ENCODE data around the gene NCKAP5.

The NCKAP5 gene

DNA sequence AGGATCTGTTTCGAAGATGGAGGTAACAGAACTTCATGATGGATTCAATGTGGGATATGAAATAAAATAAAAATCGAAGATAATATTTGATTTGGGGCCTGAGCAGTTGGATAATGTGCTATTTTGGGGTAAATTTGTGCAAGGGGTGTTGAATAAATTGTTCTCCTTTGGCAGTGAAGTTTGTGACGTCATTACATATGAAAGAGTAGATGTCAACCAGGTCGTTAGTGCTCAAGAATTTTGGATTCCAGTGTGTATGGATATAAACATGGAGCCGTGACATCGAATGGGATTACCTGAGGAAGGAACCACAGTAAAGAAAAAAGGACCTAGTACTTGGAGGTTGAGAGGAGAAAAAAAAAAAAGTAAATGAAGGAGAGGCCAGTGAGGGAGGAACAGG, 253.0 kb downstream of the NCKAP5 start:
- DNase-seq: no peak

DNA sequence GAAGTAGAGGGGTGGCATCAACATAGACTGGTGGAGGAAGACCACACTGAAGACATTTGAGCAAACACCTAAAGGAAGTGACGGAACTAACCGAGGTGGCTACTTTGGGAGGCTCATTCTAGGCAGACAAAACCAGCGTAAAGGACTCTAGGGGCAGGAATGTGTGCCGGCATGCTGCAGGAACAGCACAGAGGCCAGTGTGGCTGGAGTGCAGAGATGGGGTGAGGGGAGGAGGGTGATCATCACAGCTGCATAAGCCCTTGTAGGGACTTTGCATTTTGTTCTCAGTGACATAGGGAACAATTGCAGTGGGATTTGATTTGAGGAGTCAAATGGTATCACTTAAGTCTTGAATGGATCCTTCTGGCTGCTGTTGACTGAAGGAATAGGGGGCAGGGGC, 253.5 kb downstream of the NCKAP5 start:
- DNase-seq: peak in 1 of 2 experiments; percentile 5

DNA sequence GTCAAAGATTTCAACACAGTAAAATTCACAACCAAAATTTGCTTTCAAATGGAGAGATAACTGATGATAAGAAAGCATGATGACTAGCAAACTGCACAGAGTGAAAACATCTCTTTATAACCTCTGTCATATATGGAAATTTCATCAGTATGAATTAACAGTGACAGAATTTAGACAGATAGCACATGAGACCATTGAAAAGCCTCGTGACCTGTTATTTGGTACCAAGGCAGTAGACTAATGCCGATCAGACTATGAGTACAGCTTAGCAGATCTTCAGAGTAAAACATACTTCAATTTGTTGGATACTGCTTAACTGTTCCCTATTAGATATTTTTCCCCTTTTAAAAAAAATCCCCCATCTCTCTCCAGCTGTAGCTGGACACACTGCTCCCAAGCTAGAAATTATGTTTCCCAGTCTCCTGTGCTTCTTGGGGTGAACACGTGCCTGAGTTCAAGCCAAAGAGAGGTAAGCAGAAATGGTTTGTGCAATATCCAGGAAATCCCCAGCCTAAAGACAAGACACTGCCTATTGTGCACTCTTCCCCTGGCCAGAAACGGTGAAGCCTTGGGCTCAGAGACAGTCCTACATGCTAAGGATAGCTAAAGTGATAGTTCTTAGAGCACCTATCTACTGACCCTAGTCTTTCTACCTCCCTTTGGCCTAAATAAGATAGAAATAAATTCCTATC, 256.1 kb downstream of the NCKAP5 start:
- DNase-seq: no peak

DNA sequence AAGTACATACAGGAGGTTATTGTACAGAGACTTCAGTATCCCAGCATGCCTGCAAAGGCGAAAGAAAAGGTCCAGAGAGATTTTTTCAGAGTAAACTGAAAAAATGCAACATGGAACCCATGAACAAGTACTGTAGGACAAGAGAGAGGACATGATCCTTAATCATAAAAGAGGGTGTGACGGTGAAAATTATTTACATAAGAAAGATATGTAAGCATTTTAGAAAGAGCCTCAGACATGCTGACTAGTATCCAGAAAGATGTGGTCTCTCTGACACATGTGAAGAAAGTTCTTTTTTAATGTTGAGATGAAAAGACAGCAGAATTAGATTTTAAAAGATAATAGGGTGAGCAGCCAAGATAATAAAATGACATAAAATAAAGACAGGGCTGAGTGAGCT, 262.0 kb downstream of the NCKAP5 start:
- no peak for DNase-seq

DNA sequence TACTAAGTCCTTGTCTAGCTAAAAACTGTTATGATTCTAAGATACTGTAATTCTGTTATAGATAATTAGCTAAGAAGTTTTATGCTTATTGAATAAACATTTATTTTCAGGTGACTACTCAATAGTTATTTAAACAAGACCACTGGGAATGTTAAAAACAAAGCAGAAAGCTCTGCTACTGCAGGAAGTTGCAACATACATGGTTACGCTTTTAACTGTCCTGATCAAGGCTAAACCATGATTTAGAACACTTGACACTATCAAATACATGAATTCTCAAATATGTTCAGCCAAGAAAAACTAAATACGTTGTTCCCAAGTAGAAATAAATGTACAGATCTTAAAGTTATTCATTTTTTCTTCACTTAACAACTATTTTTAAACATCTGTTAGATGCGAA, 263.9 kb downstream of the NCKAP5 start:
- no peak for DNase-seq

DNA sequence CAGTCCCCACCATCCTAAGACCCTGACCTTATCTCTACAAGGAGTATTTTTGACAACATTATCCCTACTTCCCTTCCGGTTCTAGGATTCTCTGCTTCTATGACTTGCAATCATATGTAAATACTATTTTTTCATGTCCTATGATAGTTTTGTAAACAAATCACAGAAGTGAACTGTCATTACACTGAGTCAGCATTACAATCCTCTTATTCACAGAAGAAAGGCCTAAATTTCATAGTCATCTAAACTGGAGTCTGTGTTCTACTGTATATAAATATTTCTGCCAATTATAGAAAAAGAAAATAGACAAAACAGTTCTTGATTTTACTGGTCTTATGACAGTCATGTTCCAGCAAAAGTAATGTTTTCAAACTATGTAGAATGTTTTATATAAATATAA, 265.1 kb downstream of the NCKAP5 start:
- no peak for DNase-seq

DNA sequence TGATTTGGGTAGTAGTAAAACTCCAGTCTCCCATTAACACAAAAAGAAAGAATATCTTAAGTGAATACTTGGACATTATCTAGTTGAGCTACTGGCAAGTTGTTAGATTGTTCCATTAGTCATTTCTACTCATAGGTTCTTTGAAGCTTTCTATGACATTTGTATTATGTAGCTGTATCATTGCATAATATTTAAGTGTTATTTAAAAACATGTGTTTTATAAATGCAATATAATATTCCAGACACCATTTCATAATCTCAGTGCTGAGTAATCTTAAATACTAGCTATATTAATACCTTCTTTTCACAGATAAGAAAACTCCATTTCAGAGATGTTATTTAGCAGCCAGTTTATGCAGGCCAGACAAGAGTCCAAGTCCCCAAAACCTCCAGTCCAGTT, 271.9 kb downstream of the NCKAP5 start:
- no peak for DNase-seq

DNA sequence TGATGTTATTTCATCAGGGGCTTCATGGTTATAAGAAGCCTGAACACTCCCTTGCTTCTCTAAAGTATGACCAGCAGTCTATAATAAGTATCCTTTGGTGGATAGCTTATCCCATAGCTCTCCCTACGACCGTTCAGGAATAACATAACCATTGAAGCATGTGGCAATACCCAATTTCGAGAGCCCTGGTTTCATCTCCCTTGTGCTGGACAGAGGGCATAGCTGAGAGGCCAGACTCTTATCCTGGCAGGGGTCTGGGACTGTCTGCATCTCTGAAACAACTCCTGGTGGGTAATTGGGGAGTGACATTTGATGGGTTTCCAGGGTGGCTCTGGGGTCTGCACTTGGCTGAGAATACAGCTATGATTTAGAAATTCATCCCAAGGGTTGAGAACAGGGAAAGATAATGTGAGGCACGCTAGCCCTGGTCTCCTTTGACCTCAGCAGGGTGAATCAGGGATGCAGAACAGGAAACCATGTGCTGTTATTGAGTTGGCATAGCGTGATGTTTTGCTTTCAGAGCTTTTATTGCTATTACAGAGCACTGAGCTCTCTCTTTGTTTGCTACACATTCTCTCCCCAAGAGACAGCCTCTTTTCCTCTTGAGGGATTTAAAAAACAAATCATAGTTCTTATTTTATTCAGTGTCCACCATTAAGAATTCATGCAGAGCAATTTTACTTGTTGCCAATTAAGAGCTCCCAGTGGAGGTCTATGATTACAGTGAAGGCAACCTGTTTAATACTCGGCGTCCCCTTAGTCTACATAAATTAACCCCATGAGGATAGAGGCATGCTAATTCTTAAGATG, 274.5 kb downstream of the NCKAP5 start:
- DNase-seq: peak in 1 of 2 experiments; percentile 32

DNA sequence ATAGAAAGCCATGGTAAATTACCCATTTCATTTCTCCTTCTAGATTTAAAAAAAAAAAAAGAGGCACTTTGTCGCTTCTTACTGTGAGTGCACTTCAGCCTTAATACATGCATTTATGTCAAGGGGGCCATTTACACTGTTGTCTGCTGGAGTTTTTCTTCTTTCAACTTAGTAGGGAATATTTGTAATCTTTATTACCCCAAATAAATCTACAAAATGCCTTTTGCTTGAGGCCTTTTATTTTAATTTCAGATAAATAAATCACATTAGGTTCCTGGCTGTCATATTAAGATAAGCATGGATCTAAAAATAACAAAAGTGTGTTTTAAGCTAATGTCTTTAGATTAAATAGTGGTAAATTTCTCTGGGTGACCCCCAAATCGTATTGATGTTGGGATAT, 276.0 kb downstream of the NCKAP5 start:
- no peak for DNase-seq

DNA sequence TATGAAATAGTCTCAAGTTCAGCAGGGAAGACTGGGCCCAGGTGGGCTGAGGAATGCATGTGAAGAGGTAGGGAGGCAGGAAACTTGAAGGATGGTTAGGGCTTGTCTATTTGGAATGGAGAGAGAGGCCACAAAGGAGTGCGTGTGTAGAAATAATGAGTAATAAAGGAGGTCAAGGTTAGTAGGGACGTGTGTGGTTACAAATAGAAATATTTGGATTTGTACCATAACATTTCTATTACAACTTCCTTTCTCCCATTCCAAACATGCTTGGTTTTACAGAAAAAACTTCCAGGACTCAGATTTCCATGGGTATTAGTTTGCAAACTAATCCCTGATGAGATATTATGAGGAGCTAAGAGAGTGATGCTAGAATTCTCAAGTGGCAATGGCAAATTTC, 280.6 kb downstream of the NCKAP5 start:
- no peak for DNase-seq

DNA sequence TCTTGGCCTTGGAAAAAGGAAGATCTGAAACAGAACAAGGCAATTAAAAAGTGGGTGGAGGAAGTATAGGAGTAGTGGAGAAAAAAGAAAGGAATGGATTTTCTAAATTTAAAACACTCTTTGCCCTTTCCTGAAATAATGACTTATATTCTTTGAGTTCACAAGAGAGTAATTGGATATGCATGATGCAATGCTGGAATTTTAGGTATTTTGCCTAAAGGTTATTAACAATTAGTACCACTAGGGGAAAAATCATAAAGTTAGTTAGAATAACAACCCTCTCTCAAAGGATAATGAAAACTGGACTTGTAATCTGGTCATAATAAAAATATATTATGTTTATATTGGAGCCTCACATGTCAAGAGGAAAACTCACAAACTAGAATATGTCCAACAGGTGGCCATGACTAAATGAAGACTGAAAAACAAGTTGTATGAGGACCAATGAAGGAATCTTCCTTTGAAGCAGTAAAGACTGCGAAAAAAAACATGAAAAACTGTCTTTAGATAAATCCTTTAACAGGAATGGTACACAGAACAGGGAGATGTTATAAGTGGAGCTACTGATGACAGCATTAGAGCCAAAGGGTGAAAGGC, 281.8 kb downstream of the NCKAP5 start:
- no peak for DNase-seq

DNA sequence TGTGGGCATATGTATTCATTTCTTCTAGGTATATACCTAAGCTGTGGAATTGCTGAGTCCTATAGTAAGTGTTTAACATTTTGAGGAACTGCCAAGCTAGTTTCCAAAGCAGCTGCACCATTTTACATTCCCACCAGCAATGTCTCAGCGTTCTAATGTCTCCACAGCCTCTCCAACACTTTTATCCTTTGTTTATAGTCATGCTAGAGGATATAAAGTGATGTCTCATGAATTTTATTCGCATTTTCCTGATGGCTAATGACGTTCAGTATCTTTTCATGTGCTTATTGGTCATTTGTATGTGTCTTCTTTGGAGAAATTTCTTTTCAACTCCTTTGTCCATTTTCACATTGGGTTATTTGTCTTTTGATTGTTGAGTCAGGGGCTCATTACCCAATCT, 295.2 kb downstream of the NCKAP5 start:
- DNase-seq: no peak

DNA sequence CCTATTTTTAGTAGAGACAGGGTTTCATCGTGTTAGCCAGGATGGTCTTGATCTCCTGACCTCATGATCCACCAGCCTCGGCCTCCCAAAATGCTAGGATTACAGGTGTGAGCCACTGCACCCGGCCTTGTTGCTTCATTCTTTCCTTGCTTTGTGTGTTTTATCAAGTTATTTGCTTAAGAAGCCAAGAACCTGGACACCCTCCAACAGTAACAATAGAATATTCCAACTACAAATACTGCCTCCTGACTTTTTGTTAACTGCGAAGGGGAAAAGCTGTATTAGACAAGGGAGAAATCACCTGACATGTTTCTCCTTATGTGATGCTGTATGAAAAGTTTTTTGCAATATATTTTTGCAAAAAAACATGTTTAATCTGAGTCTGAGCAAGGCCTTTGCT, 297.2 kb downstream of the NCKAP5 start:
- DNase-seq: no peak

DNA sequence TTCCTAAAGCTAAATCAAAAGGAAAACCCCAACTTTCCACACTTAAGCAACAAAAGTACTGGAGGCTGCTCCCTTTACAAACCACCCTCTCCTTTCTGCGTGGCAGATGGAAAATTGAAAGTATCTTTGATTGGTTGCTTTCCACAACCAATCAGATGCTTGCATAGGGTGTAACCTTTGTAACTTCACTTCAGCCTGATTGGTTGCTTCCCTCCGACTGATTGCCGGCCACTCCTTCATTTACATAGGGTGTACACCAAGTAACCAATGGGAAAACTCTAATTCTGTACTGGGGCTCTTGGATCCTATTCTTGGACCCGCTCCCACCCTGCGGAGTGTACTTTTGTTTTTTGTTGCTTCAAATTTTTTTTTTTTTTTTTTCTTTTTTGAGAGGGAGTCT, 297.7 kb downstream of the NCKAP5 start:
- DNase-seq: no peak

DNA sequence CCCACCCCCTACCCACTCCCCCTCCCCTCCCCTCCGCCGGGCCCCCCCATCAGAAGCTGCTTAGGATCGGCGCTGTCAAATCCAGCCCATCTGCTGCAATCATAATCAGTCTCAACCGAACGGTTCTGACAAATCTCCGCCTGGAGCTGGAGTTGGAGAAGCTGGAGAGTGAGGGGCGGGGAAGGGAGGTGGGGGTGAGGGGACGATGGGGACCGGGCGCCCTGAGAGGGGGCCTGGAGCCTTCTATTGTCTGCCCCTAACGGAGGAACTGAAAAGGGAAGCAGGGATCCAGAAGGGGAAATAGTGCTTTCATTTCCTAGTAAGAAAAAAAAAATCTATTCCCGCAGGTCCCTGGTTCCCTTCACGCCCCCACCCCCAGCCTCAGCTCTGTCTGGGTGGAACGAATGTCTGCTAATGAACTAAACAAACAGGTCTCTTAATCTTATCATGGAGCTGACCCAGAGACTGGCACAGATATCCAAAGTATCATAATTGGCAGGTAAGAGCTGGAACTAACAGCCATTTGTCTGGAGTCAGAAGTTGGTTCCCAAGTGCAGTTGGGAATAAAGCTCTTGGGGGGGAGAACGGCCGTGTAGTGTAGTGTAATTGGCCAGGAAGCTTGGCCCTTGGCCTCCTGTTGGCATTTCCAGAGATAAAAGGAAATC, 301.2 kb downstream of the NCKAP5 start:
- peak; percentile 46 to 81 for DNase-seq

DNA sequence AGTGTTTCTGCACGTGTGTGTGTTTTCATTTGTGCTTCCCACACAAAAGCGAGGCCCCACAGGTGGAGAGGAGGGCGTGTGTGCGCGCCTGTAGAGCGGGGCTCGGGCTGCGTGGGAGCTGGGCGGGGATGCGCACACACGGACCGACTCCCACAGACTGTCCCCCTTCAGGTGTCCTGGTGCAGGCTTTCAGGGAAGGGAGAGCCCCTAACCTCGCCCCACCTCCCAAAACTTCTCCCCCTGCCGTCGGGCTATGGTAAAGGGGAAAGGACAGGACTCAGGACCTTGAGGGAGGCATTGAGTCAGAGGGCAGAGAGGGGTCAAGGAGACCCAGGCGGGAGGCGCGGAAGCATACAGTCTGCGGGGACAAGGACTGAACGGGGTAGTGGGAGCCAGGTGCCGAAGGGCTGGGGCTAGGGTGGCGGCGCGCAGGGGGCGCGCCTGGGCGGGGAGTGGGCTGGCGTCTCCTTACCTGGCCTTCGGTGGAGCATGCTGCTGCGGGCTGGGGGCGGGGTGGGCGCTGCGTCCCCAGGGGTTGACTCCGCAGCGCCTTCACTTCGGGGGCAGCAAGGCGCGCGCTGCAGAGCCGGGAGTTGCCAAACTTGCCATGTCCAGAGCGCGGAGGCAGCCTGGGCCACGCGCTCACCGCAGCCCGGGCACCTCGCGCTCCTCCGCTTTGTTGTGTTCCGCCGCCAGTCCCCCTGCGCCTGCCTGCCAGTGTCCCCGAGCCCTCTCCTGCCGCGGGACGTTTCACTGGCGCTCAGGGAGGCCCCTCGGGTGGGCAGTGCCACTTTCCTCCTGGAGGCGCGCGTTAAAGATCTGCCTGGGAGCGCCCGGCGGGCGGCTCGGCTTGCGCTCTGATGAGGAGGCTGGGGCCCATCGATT, 302.0 kb downstream of the NCKAP5 start:
- peak; percentile 36 to 81 for DNase-seq

DNA sequence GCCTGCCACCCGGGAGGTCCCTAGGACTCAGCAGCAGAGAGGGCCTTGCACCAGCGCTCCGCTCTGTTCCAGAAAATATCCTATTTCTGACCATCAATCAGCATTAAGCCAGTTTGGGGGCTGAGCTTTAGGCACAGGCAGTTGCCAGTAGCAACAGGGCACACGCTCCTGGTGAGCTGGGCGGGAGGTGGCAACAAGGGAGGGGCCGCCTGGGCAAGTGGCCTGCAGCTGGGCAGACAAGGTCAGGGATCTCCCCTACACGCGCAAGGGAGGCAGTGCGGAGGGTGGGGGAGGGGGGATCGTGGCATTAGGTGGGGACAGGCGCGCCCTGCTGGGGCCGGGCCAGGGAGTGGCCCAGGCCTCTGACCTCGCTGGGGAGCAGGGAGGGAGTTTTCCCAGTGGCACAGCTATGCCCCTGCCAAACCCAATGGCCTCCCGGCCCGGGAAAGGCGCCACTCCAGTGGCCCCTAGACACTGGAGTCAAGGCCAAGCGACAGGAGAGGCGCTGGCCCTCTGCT, 302.8 kb downstream of the NCKAP5 start:
- DNase-seq: peak; percentile 59 to 88

DNA sequence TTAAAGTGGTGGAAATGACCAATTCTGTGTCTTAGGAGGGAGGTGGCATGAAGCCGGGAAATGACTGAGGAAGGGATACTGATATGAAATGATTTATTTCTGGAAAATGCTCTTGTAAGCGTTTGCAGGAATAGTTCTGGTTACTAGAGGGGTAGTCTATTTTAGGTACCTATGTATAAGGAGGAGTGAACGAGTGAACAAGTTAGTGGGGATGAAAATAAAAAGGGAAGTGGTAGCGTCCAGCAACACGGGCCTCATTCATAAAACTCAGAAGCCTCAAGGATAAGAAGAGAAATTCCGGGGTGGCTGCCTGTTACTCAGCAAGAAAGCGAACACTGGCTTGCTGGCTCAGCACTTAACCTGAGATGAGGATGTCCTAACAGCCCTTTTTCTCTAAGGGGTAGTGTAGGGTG, 303.3 kb downstream of the NCKAP5 start:
- no peak for DNase-seq

DNA sequence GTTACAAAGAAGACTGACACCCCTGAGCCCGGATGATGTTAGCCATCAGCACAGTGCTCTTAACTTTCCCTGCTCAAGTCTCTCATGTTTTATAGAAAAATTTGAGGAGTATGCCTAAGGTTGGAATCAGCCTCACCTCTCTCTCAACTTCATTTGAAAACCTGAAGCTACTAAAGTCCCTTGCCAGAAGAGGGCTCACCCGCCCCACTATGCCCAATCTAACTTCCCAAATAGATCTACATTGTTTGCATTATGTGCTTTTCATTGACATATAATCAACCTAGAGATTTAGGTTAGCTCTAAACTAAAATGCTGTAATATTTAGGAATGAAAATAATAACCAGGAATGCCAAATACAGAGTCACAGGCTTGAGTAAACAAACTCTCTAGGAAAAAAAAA, 305.4 kb downstream of the NCKAP5 start:
- peak in 1 of 2 experiments; percentile 12 for DNase-seq

DNA sequence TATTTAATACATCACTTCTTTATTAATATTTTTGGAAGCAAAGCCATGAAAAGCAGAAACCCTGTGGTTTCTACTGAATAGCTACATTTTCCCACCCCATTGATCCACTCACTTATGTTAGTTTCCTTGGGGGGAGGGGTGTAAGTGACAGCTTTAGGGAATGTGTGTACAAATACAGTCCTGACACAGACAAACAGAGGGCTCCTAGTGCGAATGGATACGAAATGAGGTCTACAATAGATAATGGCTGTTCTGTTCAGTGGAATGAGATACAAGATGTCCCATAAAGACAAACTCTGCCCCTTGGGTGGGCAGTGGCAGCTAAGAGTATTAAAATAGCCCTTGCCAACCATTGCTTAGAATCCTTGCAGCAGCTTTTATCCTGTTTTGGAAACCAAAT, 312.9 kb downstream of the NCKAP5 start:
- DNase-seq: no peak

DNA sequence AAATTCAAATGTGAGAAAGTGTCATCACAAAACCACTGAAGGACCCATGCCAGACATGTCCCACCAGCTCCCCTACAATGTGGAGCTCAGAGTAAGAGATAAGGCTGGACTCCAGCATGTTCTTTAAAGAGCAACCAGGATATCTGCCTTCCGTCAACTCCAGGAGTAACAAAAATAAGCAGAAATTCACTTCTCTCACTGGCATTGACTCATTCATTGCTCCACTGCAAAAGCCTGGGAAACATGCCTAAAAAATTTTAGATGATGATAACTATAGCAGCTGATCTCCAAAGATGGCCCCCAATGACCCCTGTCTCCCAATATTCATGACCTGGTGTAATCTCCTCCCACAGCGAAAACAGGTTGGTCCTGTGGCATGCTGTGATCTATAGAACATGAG, 314.5 kb downstream of the NCKAP5 start:
- DNase-seq: no peak

DNA sequence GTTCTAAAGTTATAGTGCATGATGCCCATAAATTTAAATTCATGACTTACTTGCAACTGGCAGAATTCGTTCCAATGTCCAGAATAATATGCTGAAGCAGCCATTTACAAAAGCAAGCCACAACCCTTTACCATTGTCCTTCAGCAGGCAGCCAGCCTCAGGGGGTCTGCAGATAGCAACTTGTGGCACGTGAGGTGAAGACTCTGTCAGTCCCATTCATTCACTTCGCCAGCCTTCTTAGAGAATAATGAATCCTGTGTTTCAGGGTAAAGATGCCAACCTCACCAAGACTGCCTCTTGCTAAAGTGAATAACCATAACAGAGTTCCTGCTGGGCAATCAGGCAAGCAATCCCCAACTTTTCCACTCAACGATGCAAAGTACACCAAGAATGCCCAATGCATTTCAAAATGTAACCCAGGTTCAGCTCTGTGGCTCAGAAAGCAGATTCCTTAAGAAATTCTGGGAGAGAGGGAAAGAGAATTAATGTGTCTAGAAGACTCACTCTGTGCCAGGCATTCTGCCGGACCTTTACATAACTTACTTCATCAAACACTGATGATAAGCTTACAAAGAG, 315.4 kb downstream of the NCKAP5 start:
- DNase-seq: no peak
